Body of pancreas (tissue), 4 donors: ENCODE measurements around the gene INVS.

Experiments
- CTCF ChIP-seq, 7 experiments: fragments of 450-650 bp in 4 of 7; fragments of 200-600 bp in 3 of 7; sonication (generic) in 3 of 7; IDR thresholded peaks; one replicate each; pipeline ENCODE4 v1.5.1; 2016 to 2019; ENCODE audit warnings: antibody characterized with exemption in 7 of 7
- POLR2A ChIP-seq, 3 donors: fragments of 450-650 bp; IDR thresholded peaks; one replicate each; pipeline ENCODE4 v1.6.1; 2016; ENCODE audit warnings: antibody characterized with exemption in 3 of 3, mild to moderate bottlenecking in 2 of 3

- TF ChIP-seq CTCF (IDR thresholded peaks at IDR 0.05): no peak
- no peak for TF ChIP-seq POLR2A (IDR thresholded peaks at IDR 0.05)
Measured at GRCh38 chr9:100281676-100282387, 182.8 kb downstream of the INVS start.
